ENCODE results near the gene HOXD12.

GRCh38 chr2:176102309-176102866, 2.8 kb downstream of the HOXD12 start:
- TF ChIP-seq CTCF (IDR thresholded peaks at IDR 0.05) (no peak), POLR2A (IDR thresholded peaks at IDR 0.05) (no peak)

Data from transverse colon (tissue), 3 donors.